AG09309 (cell line): ENCODE measurements around the gene VAV2.

ENCODE experiments used
- DNase-seq: peaks from one replicate; pipeline ENCODE4 v3.0.0-alpha.2; 2010; ENCODE audit warnings: low read depth
- H3K4me3 ChIP-seq: 2 replicates; pipeline ENCODE4 v1.5.1; 2011; ENCODE audit warnings: mild to moderate bottlenecking, low read depth, low read length, moderate library complexity; ENCODE audit not compliant: control insufficient read depth
- CTCF ChIP-seq: IDR thresholded peaks from 2 replicates; pipeline ENCODE4 v1.5.1; 2011; ENCODE audit warnings: mild to moderate bottlenecking, low read depth, low read length, inconsistent platforms; ENCODE audit not compliant: insufficient read depth, control insufficient read depth; ENCODE audit errors: missing control alignments

The VAV2 gene

GRCh38 chr9:133874659-133875058 is 117.5 kb downstream of the VAV2 start:
- no peak for DNase-seq
- no peak overlapping the region for H3K4me3 ChIP-seq
- no peak for TF ChIP-seq CTCF

- no peak for TF ChIP-seq CTCF
- no peak for DNase-seq
- H3K4me3 ChIP-seq: no peak overlapping the region
These were observed 118.0 kb downstream of the VAV2 start for GRCh38 chr9:133874060-133874657.

GRCh38 chr9:133873461-133873891 is 118.6 kb downstream of the VAV2 start:
- no peak overlapping the region for H3K4me3 ChIP-seq
- DNase-seq: no peak

GRCh38 chr9:133873009-133873408 is 119.1 kb downstream of the VAV2 start:
- DNase-seq: no peak
- no peak for TF ChIP-seq CTCF

More at GRCh38 chr9:133873461-133873891, 118.6 kb downstream of the VAV2 start:
- TF ChIP-seq CTCF: no peak

GRCh38 chr9:133870598-133871595 is 121.2 kb downstream of the VAV2 start:
- no peak for DNase-seq
- TF ChIP-seq CTCF: no peak
- no peak overlapping the region for H3K4me3 ChIP-seq

More at GRCh38 chr9:133873009-133873408, 119.1 kb downstream of the VAV2 start:
- H3K4me3 ChIP-seq: no peak overlapping the region

- no peak overlapping the region for H3K4me3 ChIP-seq
- TF ChIP-seq CTCF: no peak
- no peak for DNase-seq
These were observed 122.3 kb downstream of the VAV2 start for GRCh38 chr9:133869674-133870405.
